GOT3 (cell line): Measurements from ENCODE around the gene CBFA2T2.
A peak's percentile ranks its signal among the peaks of the same experiment; 100 is the strongest.

Experiments
- DNase-seq: peaks from one replicate; lab custom pipeline; 2025; ENCODE audit warnings: mixed read lengths; lab: John Stamatoyannopoulos, UW

The CBFA2T2 gene

GRCh38 chr20:33679758-33680485 lies 190.0 kb downstream of the CBFA2T2 start:
- DNase-seq = no peak

- DNase-seq = no peak
Observed at GRCh38 chr20:33680686-33681085, 190.8 kb downstream of the CBFA2T2 start.

GRCh38 chr20:33681288-33681687 lies 191.4 kb downstream of the CBFA2T2 start:
- DNase-seq = no peak

GRCh38 chr20:33681728-33682353 lies 191.9 kb downstream of the CBFA2T2 start:
- no peak for DNase-seq

GRCh38 chr20:33684533-33685327 lies 194.8 kb downstream of the CBFA2T2 start:
- DNase-seq = no peak

GRCh38 chr20:33685328-33686099 lies 195.6 kb downstream of the CBFA2T2 start:
- DNase-seq = no peak

GRCh38 chr20:33686100-33686983 lies 196.4 kb downstream of the CBFA2T2 start, which contains the start of gene E2F1:
Gene E2F1 (minus strand): TSS chr20:33686385. CDS start chr20:33686264, 121 bp downstream.
- peak; percentile 90 for DNase-seq

- no peak for DNase-seq
Observed at GRCh38 chr20:33686984-33687366, 197.1 kb downstream of the CBFA2T2 start.

GRCh38 chr20:33687370-33687915 lies 197.5 kb downstream of the CBFA2T2 start:
- no peak for DNase-seq

- no peak for DNase-seq
Observed at GRCh38 chr20:33687993-33688937, 198.4 kb downstream of the CBFA2T2 start.

- no peak for DNase-seq
Observed at GRCh38 chr20:33688938-33689424, 199.1 kb downstream of the CBFA2T2 start.

- no peak for DNase-seq
Observed at GRCh38 chr20:33689493-33689892, 199.6 kb downstream of the CBFA2T2 start.

- DNase-seq = no peak
Observed at GRCh38 chr20:33689973-33690372, 200.1 kb downstream of the CBFA2T2 start.

GRCh38 chr20:33693289-33693688 lies 203.4 kb downstream of the CBFA2T2 start:
- no peak for DNase-seq

GRCh38 chr20:33693741-33694638 lies 204.1 kb downstream of the CBFA2T2 start:
- no peak for DNase-seq

- DNase-seq = no peak
Observed at GRCh38 chr20:33694639-33695012, 204.7 kb downstream of the CBFA2T2 start.

- DNase-seq = no peak
Observed at GRCh38 chr20:33696448-33696847, 206.6 kb downstream of the CBFA2T2 start.

GRCh38 chr20:33697129-33697528 lies 207.2 kb downstream of the CBFA2T2 start:
- DNase-seq = no peak
